HG02938 (cell line): ENCODE results near the gene B9D1.

ENCODE experiments used
- ATAC-seq: cut with Tn5 transposase; IDR thresholded peaks from one replicate; pipeline ENCODE4 v1.9.1; 2021; ENCODE audit warnings: mild to moderate bottlenecking, moderate library complexity; ENCODE audit not compliant: unreplicated experiment

B9D1 gene, protein sequence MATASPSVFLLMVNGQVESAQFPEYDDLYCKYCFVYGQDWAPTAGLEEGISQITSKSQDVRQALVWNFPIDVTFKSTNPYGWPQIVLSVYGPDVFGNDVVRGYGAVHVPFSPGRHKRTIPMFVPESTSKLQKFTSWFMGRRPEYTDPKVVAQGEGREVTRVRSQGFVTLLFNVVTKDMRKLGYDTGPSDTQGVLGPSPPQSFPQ

DNA sequence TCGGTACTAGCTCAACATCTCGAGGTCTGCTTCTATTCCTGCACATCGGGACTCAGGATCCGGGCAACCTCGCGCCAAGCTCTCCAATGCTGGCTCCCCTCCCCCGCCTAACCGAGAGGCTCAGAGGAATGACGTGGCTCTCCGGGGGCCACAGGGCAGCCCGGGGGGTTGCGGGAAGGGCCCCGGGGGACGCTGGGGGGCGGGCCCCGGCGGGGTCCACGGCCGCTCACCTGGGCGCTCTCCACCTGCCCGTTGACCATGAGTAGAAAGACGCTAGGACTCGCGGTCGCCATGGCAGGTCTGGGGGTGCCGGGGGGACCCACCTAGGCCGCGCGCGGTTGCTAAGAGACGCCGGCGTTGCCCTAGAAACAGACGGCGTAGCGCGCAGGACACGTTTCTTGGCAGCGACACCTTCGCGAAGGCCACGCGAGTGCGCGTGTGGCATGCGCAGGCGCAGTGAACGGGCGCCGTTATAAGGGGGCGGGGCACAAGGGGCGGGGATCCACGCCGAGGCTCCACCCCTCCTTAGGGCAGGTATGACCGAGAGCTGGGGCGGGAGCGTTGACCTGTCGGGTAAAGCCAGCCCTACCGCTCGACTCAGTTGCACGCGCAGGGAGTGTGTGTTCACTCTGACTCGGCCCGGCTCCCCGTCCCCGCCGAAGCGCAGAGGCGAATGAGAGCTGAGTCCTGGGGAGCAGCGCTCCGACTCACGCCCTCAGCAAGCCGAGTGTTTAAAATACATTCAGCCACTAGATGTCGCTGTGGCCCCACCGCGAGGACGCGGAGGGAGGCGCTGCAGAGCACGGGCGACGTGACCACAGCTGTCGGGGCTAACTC lies at the start of gene B9D1:
Gene B9D1 (minus strand): TSS at position 447 of the 837 bp plus-strand sequence. CDS start 154 bp downstream, at position 293.
- ATAC-seq = peak; percentile 83

DNA sequence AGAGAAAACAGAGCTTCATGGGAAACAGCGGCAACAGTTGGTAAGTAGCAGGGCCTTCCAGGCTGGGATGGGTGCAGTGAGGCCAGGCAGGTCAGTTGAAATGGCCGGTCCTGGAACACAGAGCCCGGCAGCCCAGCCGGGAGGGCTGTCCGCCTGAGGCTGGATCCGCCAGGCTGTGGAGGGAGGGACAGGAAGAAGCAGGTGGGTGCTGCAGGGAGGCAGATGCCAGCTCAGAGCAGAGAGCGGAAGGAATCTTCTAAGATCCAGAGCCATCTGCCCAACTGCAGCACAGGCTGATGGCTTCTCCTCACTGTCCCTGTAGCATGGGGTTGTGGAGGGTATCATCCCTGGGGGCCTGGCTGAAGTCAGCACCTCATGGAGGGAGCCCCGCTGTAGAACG lies 49.1 kb upstream of the B9D1 start:
- ATAC-seq = no peak

DNA sequence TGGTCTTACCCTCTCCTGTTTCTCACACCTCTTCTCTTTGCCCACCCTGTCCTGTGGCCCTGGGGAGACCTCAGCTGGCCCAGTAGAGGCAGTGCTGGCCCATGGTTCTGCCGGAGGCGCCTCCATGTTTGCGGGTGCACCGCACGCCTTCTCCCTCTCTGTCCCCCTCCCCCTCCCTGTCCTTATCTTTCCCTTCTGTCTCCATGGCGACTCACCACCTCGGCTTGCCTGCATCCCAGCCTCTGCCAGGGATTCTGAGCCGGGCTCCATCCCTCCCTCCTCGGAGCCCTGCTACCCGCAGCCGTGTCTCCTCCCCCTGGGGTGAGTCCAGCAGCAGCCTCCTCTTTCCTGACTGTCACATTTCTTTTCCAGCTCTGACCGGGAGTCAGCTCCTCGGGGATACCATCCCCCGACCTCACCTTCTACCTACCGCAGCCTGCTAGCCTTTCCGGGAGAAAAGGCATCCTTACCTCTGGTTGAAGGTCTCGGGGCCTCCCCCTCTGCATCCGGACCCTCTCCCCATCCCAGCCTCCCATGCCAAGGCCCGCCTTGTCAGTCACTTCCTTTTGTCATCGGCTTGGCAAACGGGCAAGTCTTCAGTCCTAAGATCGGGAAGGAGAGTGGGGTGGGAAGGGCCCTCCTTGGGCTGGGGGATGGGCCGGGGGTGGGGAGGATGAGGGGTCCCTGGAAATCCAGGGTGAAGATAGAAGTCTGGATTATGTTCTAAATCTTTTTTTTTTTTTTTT lies 48.5 kb upstream of the B9D1 start, which contains the start of gene RNF112:
Gene RNF112 (plus strand): TSS at position 358 of the 746 bp plus-strand sequence. CDS start 177 bp downstream, at position 535.
- ATAC-seq = no peak

DNA sequence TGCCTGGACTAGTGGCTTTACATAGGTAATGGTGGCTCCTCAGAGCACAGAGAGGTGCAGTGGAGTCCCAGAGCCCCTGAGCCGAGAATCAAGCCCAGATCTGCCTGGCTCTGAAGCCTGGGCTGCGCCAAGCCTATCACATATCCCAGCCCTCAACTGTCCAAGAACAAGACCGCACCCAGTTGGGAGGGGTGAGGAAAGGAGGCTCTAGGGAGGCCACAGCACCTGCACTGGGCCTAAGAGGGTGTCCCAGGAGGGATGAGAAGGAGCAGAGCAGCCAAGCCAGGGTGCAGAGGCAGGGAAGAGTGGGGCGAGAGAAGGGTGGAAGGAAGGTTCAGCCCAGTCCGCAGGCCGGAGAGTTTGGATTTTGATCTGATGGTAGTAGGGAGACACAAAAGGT lies 47.6 kb upstream of the B9D1 start:
- ATAC-seq = no peak

DNA sequence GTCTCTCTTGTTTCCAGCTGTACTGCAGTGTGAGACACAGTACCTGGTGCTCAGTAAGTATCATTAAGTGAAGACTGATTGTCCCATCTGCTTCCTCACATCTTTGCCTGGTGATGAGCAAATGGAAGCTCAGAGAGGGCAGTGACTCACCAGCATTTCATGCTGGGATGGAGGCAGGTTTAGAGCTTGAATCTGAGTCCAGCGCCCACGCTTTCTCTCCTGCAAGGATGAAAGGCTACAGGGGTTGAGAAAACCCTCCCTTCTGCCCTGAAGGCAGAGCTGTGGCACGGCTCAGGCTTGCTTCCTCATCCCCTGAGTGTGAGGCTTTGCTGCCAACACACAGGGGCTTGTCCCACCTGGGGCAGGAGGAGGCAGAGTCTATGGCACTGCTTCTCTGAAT lies 47.0 kb upstream of the B9D1 start:
- ATAC-seq = no peak

DNA sequence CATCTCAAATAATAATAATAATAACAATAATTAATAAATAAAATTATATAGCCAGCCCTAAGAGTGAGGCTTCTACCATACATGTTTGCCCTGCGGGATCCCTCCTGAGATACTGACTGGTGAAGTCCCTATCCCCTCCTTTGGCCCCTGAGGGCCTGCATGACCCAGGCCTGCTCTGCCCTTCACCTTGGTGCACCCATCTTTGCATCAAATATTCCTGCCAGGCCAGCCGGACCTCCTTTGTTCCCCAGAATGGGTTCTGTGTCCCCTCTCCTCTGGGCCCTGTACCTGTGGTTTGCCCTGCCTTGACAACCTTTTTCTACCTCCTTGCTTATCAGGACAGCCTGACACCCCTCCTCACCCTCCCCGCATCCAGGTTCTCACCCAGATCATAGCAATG lies 46.5 kb upstream of the B9D1 start:
- no peak for ATAC-seq

DNA sequence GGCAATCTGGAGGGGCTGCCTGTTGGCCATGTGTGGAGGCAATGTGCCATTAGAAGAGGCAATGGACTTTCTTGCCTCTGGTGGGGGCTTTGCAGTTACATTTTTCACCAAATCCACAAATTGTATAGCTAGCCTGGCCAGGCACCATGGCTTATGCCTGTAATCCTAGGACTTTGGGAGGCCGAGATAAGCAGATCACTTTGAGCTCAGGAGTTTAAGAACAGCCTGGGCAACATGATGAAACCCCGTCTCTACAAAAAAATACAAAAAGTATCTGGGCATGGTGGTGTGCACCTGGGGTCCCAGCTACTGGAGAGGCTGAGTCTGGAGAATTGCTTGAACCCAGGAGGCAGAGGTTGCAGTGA lies 45.8 kb upstream of the B9D1 start:
- no peak for ATAC-seq

DNA sequence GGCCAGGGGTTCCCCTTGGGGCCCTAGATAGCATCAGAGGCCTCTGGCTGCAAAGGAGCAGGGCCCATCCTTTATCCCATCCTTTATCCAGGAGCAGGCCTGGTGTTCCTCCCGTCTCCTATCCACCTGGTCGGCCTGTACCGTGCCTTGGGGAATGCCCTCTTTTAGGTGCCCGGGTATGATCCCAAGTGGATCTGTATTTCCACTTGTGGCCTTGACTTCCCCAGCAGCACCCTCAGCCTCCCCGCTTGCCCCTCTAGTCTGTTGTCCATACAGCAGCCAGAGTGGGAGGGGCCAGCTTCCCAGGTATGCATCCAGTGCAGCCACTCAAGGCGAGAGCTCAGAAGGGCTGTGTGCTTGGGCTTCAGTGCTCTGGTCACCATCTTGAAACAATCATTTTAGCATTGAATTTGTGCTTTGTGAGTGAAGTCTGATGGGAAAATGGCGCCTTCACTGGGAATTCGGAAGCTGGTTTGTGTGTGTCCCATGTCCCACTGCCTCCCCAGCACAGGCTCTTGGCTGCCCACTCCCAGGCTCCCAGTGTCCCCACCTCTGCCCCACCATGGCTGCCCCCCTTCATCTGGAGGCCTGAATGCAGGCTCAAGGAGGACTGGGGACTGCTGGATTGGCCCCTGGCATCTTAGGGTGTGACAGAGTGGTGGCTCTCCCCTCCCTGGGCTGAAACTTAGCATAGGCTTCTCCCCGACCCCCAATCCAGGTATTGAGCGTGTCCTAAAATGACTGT lies 45.2 kb upstream of the B9D1 start:
- no peak for ATAC-seq

DNA sequence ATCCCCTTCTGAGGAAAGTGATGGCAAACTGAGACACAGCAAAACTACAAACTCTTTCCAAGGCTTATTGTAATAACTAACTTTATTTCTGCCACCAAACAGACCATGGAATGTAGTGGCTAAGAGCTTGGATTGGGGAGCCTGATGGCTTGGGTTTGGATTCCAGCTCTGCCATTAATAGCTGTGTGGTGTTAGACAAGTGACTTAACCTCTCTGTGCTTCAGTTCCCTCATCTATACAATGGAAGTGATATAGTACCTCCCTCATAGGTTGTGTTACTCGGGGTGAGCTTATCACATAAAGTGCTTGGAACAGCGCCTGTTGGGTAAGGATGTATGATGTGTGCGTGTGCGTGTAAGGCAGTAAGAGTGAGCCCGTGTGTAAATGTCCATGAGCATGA lies 42.6 kb upstream of the B9D1 start:
- ATAC-seq = no peak

DNA sequence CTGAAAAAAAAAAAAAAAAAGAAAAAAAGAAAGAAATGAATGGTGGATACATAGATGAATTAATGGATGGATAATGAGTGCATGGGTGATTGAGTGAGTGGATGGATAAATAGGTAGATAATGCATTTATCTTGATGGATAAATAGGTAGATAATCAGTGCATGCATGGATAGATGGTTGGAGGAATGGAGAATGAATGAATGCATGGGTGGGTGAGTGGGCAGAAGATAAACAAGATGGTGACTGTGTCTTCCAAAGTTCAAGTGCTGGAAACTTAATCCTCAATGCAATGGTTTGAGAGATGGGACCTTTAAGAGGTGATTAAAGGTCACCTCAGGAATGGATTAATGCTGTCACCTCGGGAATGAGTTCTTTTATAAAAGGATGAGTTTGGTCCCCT lies 41.7 kb upstream of the B9D1 start:
- ATAC-seq = no peak

DNA sequence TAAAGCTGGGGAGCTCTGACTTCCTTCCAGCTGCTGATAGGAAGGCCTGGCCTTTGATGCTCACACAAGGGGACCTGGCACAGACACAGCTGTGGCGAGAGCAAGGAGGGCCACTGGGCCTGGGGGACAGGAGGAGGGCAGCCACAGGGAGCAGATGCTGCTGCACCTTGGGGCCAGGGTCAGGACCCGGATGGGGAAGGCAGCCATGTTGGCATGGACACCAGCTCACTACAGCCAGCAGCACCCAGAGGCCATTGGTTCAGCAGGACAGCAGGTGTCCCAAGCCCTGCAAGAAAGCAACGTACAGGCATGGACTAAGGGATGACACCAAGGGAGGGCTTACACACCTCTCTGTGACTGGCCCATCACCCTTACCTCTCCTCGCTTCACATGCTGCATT lies 40.5 kb upstream of the B9D1 start:
- ATAC-seq = no peak

DNA sequence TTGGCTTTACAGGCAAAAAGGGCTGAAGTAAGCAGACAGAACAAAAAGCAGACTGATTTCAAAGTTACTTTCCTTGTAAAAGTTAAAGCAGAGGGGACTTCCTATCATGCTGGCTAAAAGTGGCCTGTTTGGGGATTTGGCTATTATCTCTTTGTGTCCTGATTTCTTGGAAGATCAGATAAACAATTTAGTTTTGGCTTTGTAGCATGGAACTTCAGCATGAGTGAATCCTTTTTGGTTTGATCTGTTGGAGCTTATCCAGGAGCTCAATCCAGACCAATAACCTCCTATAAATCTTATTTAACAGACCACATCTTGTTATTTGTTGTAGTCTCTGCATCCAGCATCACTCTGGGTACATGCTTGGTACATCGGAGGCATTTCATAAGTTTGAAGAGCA lies 39.6 kb upstream of the B9D1 start:
- ATAC-seq = no peak

DNA sequence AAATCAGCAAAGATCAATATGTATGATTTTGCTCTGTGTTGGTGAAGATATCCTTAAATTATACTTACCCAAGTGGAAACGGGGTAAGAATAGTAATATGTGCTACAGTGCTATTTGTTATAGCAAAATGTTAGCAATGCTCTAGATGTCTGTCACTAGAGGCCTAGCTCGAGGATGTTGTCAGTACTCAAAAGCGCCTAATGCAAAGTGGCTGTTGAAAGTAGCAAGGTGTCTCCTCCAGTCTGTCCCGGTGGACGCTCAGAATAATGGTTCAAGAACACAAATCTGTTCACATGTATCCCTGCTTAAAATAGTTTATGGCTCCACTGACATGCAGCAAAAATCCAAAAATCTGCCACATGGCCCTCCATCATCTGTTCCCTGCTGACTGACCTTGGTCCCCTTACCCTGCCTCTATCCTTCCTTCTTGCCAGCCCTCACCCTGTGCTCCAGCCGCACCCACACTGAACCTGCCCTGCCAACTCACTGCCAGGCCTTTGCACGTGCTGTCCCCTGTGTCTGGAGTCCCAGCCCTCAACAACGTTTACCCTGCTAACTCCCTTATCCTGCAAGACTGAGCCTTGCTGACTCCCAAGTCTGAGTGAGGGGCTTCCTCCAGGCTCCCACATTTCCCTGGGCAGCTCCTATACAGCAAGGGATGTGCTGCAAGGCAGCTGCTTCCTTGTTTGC lies 38.9 kb upstream of the B9D1 start:
- ATAC-seq = no peak

DNA sequence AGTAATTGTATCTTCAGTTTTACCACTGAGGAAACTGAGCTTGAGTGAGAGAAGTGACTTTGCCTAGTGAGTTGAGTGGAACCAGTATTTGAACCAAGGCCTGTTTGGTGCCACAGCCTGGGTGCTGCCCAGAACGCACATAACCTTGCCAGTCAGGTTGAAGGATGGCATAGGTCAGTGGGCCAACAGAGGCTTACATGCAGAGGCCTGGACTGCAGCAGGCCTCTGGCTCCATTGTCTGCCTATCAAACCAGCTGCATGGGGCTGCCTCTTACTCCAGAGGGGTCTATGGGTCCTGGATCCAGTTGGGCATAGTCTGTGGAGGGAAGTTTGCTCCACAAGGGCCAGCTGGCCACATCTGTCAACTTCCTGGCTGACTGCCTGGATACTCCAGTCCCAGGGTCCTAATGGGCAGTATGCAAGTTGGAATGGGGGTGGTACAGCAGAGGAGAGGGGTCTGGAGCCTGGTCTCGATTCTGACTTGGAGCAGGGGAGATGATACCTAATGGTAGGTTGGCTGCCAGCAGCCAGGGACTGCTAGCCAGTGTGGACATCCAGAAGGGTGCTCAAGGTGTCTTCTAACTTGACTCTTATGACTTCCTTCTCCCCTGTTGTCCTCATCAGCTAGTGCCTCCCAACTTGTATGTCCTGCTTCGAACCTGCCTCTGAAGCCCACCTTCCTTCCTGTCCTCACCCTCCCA lies 37.4 kb upstream of the B9D1 start:
- no peak for ATAC-seq

DNA sequence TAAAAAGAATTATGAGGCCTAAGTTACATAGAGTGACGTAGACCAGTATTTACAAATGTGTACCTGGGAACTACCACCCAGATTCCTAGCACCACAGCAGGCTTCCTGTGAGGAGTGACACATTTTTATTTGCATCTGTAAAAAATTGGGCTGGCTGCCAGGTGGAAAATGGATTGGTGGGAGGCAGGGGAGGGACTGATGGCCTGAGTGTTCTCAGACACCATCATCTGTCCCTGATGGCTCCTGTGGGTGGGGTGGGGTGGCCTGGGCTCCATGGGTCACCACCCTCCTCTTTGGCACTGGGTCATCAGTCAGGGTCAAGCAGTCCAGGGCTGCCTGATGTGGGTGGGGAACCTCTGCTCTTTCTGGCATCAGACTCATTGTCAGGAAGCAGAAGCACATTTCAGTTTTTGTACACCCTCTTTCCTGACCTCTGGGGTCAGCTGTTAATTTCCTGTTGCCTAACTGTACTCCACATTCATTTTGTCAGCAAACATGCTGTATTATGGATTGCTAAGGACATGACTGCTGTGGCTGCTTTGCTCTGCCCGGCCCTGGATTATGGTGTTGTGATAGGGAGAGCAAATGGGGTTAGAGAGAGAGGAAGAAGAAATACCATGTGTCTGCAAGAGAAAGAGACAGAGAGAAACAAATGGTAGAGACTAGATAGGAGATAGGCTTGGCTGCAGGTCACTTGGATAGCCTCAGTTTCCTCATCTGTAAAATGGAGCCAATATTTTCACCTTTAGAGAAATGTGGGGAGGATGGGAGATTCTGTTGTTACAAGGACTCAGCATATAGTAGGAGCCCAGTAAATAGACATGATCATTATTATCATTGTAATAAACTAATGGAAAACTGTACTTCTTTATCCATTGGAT lies 36.0 kb upstream of the B9D1 start:
- ATAC-seq = no peak

DNA sequence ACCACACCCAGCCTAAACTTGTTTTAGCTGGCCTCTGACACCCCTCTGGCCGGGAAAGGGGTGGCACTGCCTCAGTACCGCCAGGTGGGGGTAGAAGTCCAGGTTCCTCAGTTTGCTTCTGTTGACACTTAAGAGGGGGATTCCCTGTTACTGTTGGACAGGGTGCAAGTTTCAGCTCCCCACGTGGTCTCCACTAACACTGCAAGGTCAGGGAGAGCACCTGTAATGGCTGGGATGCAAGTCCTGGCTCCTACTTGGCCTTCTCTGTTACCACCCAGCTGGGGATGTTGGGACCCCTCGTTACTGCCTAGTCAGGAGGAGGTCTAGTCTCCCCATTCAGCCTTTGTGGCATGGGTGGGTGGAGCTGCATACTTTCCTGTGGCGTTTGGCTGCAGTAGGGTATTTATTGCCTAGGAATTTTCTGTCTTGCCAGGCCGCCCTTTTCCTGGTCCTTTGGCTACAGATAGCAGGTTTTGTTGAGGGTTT lies 35.1 kb upstream of the B9D1 start:
- no peak for ATAC-seq

DNA sequence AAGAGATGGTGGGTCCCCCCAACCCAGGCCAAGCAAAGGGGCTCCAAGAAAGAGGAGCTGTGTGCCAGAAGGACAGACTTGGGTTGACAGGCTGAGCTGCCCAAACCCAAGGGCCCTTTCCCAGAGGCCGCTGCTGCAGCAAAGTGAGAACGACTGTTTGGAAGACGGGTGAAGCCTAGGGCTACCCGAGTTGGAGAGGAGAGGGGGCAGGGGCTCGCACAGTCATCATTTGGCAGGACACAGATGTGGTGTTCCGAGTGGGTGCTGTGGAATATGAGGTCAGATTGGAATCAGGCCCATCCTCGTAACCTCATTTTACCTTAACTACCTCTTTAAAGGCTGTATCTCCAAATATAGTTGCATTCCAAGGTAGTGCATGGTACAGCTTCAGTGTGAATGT lies 29.8 kb upstream of the B9D1 start:
- no peak for ATAC-seq

DNA sequence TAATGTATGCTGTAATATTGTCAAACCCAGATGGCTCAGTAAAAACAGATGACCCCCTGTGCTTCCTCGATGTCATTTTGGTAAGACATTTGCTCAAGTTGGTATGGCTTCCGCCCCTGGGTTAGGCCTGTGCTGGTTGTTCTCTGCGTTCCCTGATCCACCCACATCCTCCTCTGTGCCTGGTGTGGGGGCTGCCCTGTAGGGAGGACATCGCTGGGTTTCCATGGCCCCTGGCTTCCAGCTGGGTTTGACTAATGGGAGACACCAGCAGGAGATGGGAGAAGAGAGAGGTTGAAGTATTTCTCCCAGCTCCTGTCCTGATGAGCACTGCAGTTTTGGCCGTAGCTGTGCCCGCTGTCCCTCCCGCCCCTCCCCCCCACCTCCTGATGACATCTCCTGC lies 28.9 kb upstream of the B9D1 start:
- ATAC-seq = no peak

DNA sequence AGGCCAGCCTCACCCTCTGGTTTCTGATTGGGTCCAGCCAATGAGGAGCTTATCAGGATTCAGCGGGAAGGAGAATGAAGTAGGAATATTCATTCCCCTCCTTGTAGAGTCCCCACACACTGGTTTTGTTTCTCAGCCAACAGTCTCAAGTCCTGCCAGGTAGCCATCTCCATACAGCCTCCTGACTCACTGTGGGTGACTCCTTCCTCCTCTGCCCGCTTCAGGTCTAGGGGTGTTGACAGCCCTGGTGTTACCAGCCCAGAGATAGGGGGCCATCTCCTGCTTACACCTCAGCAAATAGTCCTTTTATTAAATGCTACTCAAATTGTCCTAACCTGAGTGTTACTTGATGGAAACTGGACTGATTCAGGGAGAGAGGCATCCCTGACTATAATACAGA lies 28.4 kb upstream of the B9D1 start:
- ATAC-seq = no peak
